SK-N-SH (cell line): ENCODE measurements around the gene EFCAB14. TPM values are rescaled to one million over a fixed set of nuclear protein-coding genes. Genes with fewer than 3 reads are reported as not detected.

ENCODE experiments used
- CTCF ChIA-PET: fragments of 300-600, 350-600 bp; formaldehyde crosslinking; extraction: SDS; loops from one replicate; lab custom pipeline; 2021; lab: Yijun Ruan, JAX
- POLR2A ChIA-PET: fragments of 350-600 bp; sonication (Branson Sonifier 250); formaldehyde crosslinking; extraction: SDS; loops from one replicate; lab custom pipeline; 2020; ENCODE audit warnings: antibody characterized with exemption, inconsistent platforms; lab: Yijun Ruan, JAX
- DNase-seq: peaks from one replicate; pipeline ENCODE4 v3.0.0; 2012
- H2AFZ ChIP-seq: fragments of 200-600 bp; sonication (generic); 2 replicates; pipeline ENCODE4 v1.8.1; 2016; ENCODE audit warnings: antibody characterized with exemption, mild to moderate bottlenecking, low read depth
- H3F3A ChIP-seq: fragments of 200-600 bp; sonication (generic); replicated peaks from 2 replicates; pipeline ENCODE3; 2016; ENCODE audit warnings: antibody characterized with exemption, mild to moderate bottlenecking; ENCODE audit not compliant: insufficient read depth
- H3K27ac ChIP-seq, 2 experiments: fragments of 200-500 bp in 1 of 2; fragments of 200-600 bp in 1 of 2; sonication (Bioruptor generic) in 1 of 2; sonication (generic), shearing (Covaris generic) in 1 of 2; 2 replicates each; pipeline versions ENCODE4 v1.5.1 to v1.6.1; 2014 to 2016; ENCODE audit warnings: low read depth in 2 of 2, inconsistent platforms in 1 of 2, low read length in 1 of 2, mild to moderate bottlenecking in 1 of 2, mixed read lengths in 1 of 2
- H3K27me3 ChIP-seq: fragments of 200-600 bp; sonication (generic), shearing (Covaris generic); 2 replicates; pipeline ENCODE4 v1.6.1; 2016; ENCODE audit warnings: mixed run types; ENCODE audit not compliant: insufficient read depth
- H3K36me3 ChIP-seq, 2 experiments: fragments of 200-500 bp in 1 of 2; fragments of 200-600 bp in 1 of 2; sonication (Bioruptor generic) in 1 of 2; sonication (generic) in 1 of 2; replicated peaks in 1 of 2; 2 replicates each; pipeline versions ENCODE3 to v1.5.1; 2014 to 2016; ENCODE audit warnings: low read length in 1 of 2, mild to moderate bottlenecking in 1 of 2; ENCODE audit not compliant: insufficient read depth in 2 of 2, control insufficient read depth in 1 of 2
- H3K4me1 ChIP-seq, 2 experiments: fragments of 200-500 bp in 1 of 2; fragments of 200-600 bp in 1 of 2; sonication (Bioruptor generic) in 1 of 2; sonication (generic), shearing (Covaris generic) in 1 of 2; 2 replicates each; pipeline versions ENCODE4 v1.5.1 to v1.6.1; 2014 to 2016; ENCODE audit warnings: low read depth in 1 of 2, low read length in 1 of 2, mixed run types in 1 of 2; ENCODE audit not compliant: insufficient read depth in 2 of 2, control insufficient read depth in 1 of 2
- H3K4me2 ChIP-seq: fragments of 200-600 bp; sonication (generic), shearing (Covaris generic); 2 replicates; pipeline ENCODE4 v1.6.1; 2017; ENCODE audit warnings: mixed run types
- H3K4me3 ChIP-seq, 2 experiments: fragments of 200-500 bp in 1 of 2; fragments of 200-600 bp in 1 of 2; sonication (Bioruptor generic) in 1 of 2; sonication (generic), shearing (Covaris generic) in 1 of 2; 2 replicates each; pipeline versions ENCODE4 v1.5.1 to v1.8.1; 2014 to 2016; ENCODE audit warnings: low read depth in 2 of 2, inconsistent platforms in 1 of 2, low read length in 1 of 2, mild to moderate bottlenecking in 1 of 2, mixed read lengths in 1 of 2, moderate library complexity in 1 of 2
- H3K79me2 ChIP-seq: fragments of 200-600 bp; sonication (generic); 2 replicates; pipeline ENCODE4 v1.8.1; 2017; ENCODE audit warnings: mild to moderate bottlenecking; ENCODE audit not compliant: insufficient read depth
- H3K9ac ChIP-seq: fragments of 200-600 bp; sonication (generic); 2 replicates; pipeline ENCODE4 v1.6.1; 2017; ENCODE audit warnings: mixed run types
- H3K9me2 ChIP-seq: fragments of 200-600 bp; sonication (generic); 2 replicates; pipeline ENCODE4 v1.6.1; 2017; ENCODE audit warnings: mixed run types
- H3K9me3 ChIP-seq: fragments of 200-600 bp; sonication (generic); 2 replicates; pipeline ENCODE4 v1.6.1; 2017; ENCODE audit warnings: mixed run types, mild to moderate bottlenecking, moderate library complexity
- H4K20me1 ChIP-seq: fragments of 200-600 bp; sonication (generic); 2 replicates; pipeline ENCODE4 v1.6.1; 2017; ENCODE audit warnings: mild to moderate bottlenecking, mixed run types; ENCODE audit not compliant: insufficient read depth
- CHD2 ChIP-seq: fragments of 150-350 bp; IDR thresholded peaks from 2 replicates; pipeline ENCODE4 v1.6.1; 2018; ENCODE audit warnings: low read length; ENCODE audit not compliant: partially characterized antibody
- ELF1 ChIP-seq: IDR thresholded peaks from 2 replicates; pipeline ENCODE4 v1.4.0; 2012
- FOSL2 ChIP-seq: IDR thresholded peaks from 2 replicates; pipeline ENCODE4 v1.4.0; 2012; ENCODE audit warnings: low read depth, mild to moderate bottlenecking, moderate library complexity, borderline replicate concordance
- FOXM1 ChIP-seq: IDR thresholded peaks from 2 replicates; pipeline ENCODE4 v1.4.0; 2012; ENCODE audit warnings: low read depth, mild to moderate bottlenecking
- GATA2 ChIP-seq: sonication (generic); formaldehyde crosslinking; IDR thresholded peaks from 2 replicates; pipeline ENCODE4 v1.5.0; 2020; ENCODE audit warnings: mild to moderate bottlenecking, missing genetic modification reagents
- JUND ChIP-seq: IDR thresholded peaks from 2 replicates; pipeline ENCODE4 v1.4.0; 2012
- NFIC ChIP-seq: IDR thresholded peaks from 2 replicates; pipeline ENCODE4 v1.4.0; 2012; ENCODE audit warnings: borderline replicate concordance
- POLR2AphosphoS5 ChIP-seq: IDR thresholded peaks from 2 replicates; pipeline ENCODE4 v1.6.1; 2012; ENCODE audit warnings: low read depth, low read length
- RAD21 ChIP-seq: IDR thresholded peaks from 2 replicates; pipeline ENCODE4 v1.6.1; 2012; ENCODE audit warnings: mild to moderate bottlenecking, low read length
- SIN3A ChIP-seq: IDR thresholded peaks from 2 replicates; pipeline ENCODE4 v1.6.1; 2012; ENCODE audit warnings: low read depth, mild to moderate bottlenecking, low read length, moderate library complexity, borderline replicate concordance
- WGBS: methylation state at CpG from one replicate; pipeline ENCODE4 v1.1.6; 2017; ENCODE audit warnings: low lambda C conversion rate; 5-methylcytosine and 5-hydroxymethylcytosine counted together
- polyA plus RNA-seq, 3 experiments: library from polyadenylated mRNA; depleted of rRNA; stranded (reverse); fragments of >200 nt; gene quantifications; 2 replicates each; pipeline ENCODE4 v1.2.3, GENCODE V29; 2012
- TF ChIP-seq, protein P1 (sequence below): IDR thresholded peaks from 2 replicates; pipeline ENCODE4 v1.4.0; 2012; ENCODE audit warnings: low read depth, borderline replicate concordance
- TF ChIP-seq, protein P2 (sequence below): IDR thresholded peaks from 2 replicates; pipeline ENCODE4 v1.4.0; 2012; ENCODE audit warnings: low read depth
- TF ChIP-seq, protein P3 (sequence below): IDR thresholded peaks from 2 replicates; pipeline ENCODE4 v1.4.0; 2012; ENCODE audit warnings: low read depth, borderline replicate concordance
- TF ChIP-seq, protein P4 (sequence below): IDR thresholded peaks from 2 replicates; pipeline ENCODE4 v1.6.1; 2012; ENCODE audit warnings: mild to moderate bottlenecking, low read depth, low read length, moderate library complexity
- TF ChIP-seq, protein P5 (sequence below): fragments of 150-350 bp; IDR thresholded peaks from 2 replicates; pipeline ENCODE4 v1.6.1; 2016; ENCODE audit warnings: mild to moderate bottlenecking, low read depth, low read length
- TF ChIP-seq, protein P6 (sequence below): fragments of 200-600 bp; sonication (generic); IDR thresholded peaks from 2 replicates; pipeline ENCODE4 v1.6.1; 2017; ENCODE audit warnings: antibody characterized with exemption, mild to moderate bottlenecking, moderate library complexity

EFCAB14 gene
- polyA plus RNA-seq, 1 of the 3 experiments (the other 2 are of a cell fraction), result 13.6 TPM

DNA sequence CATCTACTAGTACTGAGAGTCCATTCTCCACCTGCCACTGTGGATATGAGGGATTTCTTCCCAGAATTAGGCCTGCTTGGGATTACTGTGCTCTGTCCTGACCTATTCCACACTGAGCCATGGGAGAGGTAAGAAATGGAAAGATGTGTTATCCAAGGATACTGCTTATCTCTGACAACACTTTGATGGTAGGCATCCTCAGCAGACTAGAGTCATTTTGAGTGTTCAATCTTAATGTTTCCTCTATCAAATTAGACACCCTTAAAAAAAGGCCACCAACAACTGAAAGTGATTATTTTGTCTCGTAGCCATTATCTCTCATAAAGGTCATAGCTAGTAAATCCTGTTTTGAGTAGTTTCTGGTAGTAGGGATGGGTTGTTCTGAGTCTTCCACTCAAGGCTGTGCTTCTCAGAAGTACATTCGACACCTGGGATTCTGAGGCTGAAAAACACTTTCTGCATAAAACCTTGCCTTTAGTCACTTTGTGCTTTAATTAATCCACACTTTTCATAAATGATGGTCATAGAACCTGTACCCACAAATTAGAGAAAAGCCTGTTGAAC is 59.5 kb downstream of the EFCAB14 start:
- Histone ChIP-seq H3K27me3 (no peaks in the 10 kb centered on the region), H3K9me3 (no peaks in the 10 kb centered on the region), H3K36me3 (peaks cover 43 to 48% of the 10 kb centered on the region in 2 experiments), H3K4me2 (no peak overlapping the region), H3K4me3 (no peak overlapping the region), H4K20me1 (no peaks in the 10 kb centered on the region), H3F3A (no peaks in the 10 kb centered on the region), H3K9me2 (no peaks in the 10 kb centered on the region), H3K4me1 (no peaks in the 10 kb centered on the region), H2AFZ (no peak overlapping the region), H3K27ac (no peak overlapping the region), H3K9ac (no peak overlapping the region), H3K79me2 (no peaks in the 10 kb centered on the region)
- ChIA-PET CTCF (no interaction called here), POLR2A (no interaction called here)
- TF ChIP-seq, protein P1, sequence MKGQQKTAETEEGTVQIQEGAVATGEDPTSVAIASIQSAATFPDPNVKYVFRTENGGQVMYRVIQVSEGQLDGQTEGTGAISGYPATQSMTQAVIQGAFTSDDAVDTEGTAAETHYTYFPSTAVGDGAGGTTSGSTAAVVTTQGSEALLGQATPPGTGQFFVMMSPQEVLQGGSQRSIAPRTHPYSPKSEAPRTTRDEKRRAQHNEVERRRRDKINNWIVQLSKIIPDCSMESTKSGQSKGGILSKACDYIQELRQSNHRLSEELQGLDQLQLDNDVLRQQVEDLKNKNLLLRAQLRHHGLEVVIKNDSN, result no peak
- TF ChIP-seq RAD21 (no peak), CHD2 (no peak), POLR2AphosphoS5 (no peak), FOXM1 (no peak), JUND (no peak), GATA2 (no peak), NFIC (no peak), ELF1 (no peak), SIN3A (no peak), FOSL2 (no peak)
- TF ChIP-seq, protein P2, sequence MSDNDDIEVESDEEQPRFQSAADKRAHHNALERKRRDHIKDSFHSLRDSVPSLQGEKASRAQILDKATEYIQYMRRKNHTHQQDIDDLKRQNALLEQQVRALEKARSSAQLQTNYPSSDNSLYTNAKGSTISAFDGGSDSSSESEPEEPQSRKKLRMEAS, result no peak
- TF ChIP-seq, protein P3, sequence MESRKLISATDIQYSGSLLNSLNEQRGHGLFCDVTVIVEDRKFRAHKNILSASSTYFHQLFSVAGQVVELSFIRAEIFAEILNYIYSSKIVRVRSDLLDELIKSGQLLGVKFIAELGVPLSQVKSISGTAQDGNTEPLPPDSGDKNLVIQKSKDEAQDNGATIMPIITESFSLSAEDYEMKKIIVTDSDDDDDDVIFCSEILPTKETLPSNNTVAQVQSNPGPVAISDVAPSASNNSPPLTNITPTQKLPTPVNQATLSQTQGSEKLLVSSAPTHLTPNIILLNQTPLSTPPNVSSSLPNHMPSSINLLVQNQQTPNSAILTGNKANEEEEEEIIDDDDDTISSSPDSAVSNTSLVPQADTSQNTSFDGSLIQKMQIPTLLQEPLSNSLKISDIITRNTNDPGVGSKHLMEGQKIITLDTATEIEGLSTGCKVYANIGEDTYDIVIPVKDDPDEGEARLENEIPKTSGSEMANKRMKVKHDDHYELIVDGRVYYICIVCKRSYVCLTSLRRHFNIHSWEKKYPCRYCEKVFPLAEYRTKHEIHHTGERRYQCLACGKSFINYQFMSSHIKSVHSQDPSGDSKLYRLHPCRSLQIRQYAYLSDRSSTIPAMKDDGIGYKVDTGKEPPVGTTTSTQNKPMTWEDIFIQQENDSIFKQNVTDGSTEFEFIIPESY, result no peak
- TF ChIP-seq, protein P4, sequence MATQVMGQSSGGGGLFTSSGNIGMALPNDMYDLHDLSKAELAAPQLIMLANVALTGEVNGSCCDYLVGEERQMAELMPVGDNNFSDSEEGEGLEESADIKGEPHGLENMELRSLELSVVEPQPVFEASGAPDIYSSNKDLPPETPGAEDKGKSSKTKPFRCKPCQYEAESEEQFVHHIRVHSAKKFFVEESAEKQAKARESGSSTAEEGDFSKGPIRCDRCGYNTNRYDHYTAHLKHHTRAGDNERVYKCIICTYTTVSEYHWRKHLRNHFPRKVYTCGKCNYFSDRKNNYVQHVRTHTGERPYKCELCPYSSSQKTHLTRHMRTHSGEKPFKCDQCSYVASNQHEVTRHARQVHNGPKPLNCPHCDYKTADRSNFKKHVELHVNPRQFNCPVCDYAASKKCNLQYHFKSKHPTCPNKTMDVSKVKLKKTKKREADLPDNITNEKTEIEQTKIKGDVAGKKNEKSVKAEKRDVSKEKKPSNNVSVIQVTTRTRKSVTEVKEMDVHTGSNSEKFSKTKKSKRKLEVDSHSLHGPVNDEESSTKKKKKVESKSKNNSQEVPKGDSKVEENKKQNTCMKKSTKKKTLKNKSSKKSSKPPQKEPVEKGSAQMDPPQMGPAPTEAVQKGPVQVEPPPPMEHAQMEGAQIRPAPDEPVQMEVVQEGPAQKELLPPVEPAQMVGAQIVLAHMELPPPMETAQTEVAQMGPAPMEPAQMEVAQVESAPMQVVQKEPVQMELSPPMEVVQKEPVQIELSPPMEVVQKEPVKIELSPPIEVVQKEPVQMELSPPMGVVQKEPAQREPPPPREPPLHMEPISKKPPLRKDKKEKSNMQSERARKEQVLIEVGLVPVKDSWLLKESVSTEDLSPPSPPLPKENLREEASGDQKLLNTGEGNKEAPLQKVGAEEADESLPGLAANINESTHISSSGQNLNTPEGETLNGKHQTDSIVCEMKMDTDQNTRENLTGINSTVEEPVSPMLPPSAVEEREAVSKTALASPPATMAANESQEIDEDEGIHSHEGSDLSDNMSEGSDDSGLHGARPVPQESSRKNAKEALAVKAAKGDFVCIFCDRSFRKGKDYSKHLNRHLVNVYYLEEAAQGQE, result no peak
- TF ChIP-seq, protein P5, sequence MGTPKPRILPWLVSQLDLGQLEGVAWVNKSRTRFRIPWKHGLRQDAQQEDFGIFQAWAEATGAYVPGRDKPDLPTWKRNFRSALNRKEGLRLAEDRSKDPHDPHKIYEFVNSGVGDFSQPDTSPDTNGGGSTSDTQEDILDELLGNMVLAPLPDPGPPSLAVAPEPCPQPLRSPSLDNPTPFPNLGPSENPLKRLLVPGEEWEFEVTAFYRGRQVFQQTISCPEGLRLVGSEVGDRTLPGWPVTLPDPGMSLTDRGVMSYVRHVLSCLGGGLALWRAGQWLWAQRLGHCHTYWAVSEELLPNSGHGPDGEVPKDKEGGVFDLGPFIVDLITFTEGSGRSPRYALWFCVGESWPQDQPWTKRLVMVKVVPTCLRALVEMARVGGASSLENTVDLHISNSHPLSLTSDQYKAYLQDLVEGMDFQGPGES, result no peak
- TF ChIP-seq, protein P6, sequence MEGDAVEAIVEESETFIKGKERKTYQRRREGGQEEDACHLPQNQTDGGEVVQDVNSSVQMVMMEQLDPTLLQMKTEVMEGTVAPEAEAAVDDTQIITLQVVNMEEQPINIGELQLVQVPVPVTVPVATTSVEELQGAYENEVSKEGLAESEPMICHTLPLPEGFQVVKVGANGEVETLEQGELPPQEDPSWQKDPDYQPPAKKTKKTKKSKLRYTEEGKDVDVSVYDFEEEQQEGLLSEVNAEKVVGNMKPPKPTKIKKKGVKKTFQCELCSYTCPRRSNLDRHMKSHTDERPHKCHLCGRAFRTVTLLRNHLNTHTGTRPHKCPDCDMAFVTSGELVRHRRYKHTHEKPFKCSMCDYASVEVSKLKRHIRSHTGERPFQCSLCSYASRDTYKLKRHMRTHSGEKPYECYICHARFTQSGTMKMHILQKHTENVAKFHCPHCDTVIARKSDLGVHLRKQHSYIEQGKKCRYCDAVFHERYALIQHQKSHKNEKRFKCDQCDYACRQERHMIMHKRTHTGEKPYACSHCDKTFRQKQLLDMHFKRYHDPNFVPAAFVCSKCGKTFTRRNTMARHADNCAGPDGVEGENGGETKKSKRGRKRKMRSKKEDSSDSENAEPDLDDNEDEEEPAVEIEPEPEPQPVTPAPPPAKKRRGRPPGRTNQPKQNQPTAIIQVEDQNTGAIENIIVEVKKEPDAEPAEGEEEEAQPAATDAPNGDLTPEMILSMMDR, result no peak
- DNase-seq, result no peak
- 88% methylated on average over 2 of the region's 2 CpGs for WGBS
